PFSK-1 (cell line): Measurements from ENCODE around the gene GORASP1.

Source experiments
- SIN3A ChIP-seq: IDR thresholded peaks from 2 replicates; pipeline ENCODE4 v1.6.1; 2012; ENCODE audit warnings: mild to moderate bottlenecking, low read length, moderate library complexity, borderline replicate concordance; ENCODE audit not compliant: insufficient read depth
- TAF1 ChIP-seq: IDR thresholded peaks from 2 replicates; pipeline ENCODE4 v1.6.1; 2012; ENCODE audit warnings: low read length, control low read depth, borderline replicate concordance; ENCODE audit not compliant: insufficient read depth

DNA sequence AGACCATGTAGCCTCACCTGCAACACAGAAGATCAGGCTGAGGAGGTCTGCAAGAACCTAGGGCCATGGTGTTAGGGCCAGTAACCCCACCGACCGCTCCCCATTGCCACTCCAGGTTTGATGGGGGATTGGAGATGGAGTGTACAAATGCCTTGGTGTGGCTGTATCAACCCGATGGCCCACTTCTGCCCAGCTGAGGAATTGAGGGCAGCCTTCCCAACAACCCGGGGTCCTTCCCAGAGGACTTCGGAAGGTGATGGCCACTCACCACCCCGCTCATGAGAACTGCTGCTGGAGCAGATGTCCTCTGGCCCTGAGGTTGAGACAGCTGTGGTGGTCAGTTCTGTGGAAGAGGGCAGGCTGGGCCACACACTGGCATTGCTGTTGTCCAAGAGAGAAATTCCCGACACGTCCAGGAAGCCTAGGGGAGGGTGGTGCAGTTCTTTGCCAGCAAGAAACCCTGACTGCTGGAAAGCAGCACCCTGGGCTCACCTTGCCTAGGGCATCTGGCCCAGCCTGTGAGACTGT lies 8.9 kb downstream of the GORASP1 start:
- no peak for TF ChIP-seq TAF1
- TF ChIP-seq SIN3A: no peak
